ENCODE results near the gene TEX2.

TEX2 gene

GRCh38 chr17:64155751-64156544 lies 107.1 kb downstream of the TEX2 start:
- DNase-seq, result no peak

- DNase-seq, result no peak
These were observed 107.9 kb downstream of the TEX2 start for GRCh38 chr17:64155129-64155528.

GRCh38 chr17:64154717-64155116 lies 108.3 kb downstream of the TEX2 start:
- DNase-seq, result no peak

GRCh38 chr17:64154313-64154695 lies 108.8 kb downstream of the TEX2 start:
- DNase-seq, result no peak

GRCh38 chr17:64153565-64154312 lies 109.3 kb downstream of the TEX2 start:
- DNase-seq, result no peak

GRCh38 chr17:64152428-64153125 lies 110.5 kb downstream of the TEX2 start:
- no peak for DNase-seq

GRCh38 chr17:64151016-64151368 lies 112.1 kb downstream of the TEX2 start:
- no peak for DNase-seq

- no peak for DNase-seq
These were observed 112.6 kb downstream of the TEX2 start for GRCh38 chr17:64150237-64151015.

GRCh38 chr17:64149196-64149595 lies 113.9 kb downstream of the TEX2 start:
- DNase-seq, result no peak

- no peak for DNase-seq
These were observed 114.4 kb downstream of the TEX2 start for GRCh38 chr17:64148699-64149098.

GRCh38 chr17:64148017-64148631 lies 114.9 kb downstream of the TEX2 start:
- no peak for DNase-seq

- DNase-seq, result no peak
These were observed 115.7 kb downstream of the TEX2 start for GRCh38 chr17:64147110-64148016.

GRCh38 chr17:64146418-64147109 lies 116.5 kb downstream of the TEX2 start:
- no peak for DNase-seq

- peak; percentile 92 for DNase-seq
These were observed 117.2 kb downstream of the TEX2 start for GRCh38 chr17:64145751-64146417.

- no peak for DNase-seq
These were observed 117.7 kb downstream of the TEX2 start for GRCh38 chr17:64145375-64145750.

- DNase-seq, result no peak
These were observed 123.5 kb downstream of the TEX2 start for GRCh38 chr17:64139542-64139941.

- DNase-seq, result no peak
These were observed 124.6 kb downstream of the TEX2 start for GRCh38 chr17:64138441-64138840.

- no peak for DNase-seq
These were observed 128.1 kb downstream of the TEX2 start for GRCh38 chr17:64135000-64135399.

GRCh38 chr17:64134216-64134970 lies 128.7 kb downstream of the TEX2 start:
- no peak for DNase-seq

Data from activated T-cell treated with anti-CD3 and anti-CD28 coated beads, Interleukin-2, amount 50 U/mL, for 1 hour (primary cell).